ENCODE data around the gene HSFX3. TPM values are rescaled to one million over a fixed set of nuclear protein-coding genes. Genes with fewer than 3 reads are reported as not detected.
"Not testable (repeated sequence)": the region's sequence is repeated elsewhere in the genome, so short reads cannot be mapped to it uniquely, and the experiment has no call there.

The HSFX3 gene
- total and polyA plus RNA-seq, 2 of the 13 experiments (the other 11 are each of a cell fraction or from before 2014, with no cell fraction given), result not detected

DNA sequence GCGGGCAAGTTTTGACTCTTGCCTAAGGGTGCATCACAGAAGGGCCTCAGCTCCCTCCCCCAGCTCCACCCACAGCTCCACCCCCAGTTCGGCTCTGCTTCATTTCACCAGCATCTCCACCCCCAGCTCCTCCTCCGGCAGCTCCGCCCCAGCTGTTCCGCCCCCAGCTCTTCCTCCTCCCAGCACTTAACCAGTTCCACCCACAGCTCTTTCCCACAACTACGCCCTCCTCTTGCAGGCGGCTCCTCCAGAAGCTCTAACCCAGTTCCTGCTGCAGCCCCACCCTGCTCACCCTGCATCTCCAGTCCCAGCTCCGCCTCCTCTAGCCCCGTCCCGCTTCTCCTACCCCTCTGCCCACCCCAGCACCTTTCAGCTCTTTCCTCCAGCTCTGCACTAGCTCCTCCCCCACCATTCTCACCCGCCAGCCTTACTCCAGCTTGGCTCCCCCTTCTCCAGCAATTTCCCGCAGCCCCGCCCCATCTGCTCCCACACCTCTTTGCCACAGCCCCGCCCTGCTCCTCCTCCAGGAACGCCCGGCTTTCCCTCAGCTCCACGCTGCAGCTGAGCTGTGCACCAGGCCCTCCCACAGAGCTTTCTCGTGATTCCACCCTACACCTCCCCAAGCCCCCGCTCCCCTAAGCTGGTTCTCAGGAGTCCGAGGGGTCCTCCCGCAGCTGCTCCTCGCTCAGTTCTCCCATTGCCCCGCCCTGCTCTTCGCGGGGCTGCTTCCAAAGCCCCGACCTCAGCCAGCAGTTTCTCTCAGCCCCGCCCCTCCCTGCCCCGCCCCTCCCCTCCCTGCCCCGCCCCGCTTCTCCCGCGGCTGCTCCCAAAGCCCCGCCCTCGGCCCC lies 10.2 kb downstream of the HSFX3 start (continued):
- no peak for TF ChIP-seq ISL2 (CRISPR knock-in tag; IDR thresholded peaks at IDR 0.05)
- TF ChIP-seq NFE2L2 (IDR thresholded peaks at IDR 0.05; ENCODE audit: low read length), result no peak
- TF ChIP-seq RFXAP (CRISPR knock-in tag; IDR thresholded peaks at IDR 0.05; ENCODE audit: borderline replicate concordance), result no peak
- no peak for TF ChIP-seq GTF2F1 (IDR thresholded peaks at IDR 0.05; ENCODE audit: low read length)
- TF ChIP-seq ZBTB38 (CRISPR knock-in tag; IDR thresholded peaks at IDR 0.05), result no peak
- no peak for TF ChIP-seq ZNF512 (CRISPR knock-in tag; IDR thresholded peaks at IDR 0.05)
- no peak for TF ChIP-seq ZNF431 (CRISPR knock-in tag; IDR thresholded peaks at IDR 0.05; ENCODE audit: borderline replicate concordance, low read depth)
- TF ChIP-seq HHEX (CRISPR knock-in tag; IDR thresholded peaks at IDR 0.05), result no peak
- TF ChIP-seq HDAC6 (IDR thresholded peaks at IDR 0.05; ENCODE audit: low read depth, low read length), result no peak
- TF ChIP-seq ZNF704 (CRISPR knock-in tag; IDR thresholded peaks at IDR 0.05; ENCODE audit: borderline replicate concordance), result no peak
- no peak for TF ChIP-seq TBP (CRISPR knock-in tag; IDR thresholded peaks at IDR 0.05)
- TF ChIP-seq SP4 (CRISPR knock-in tag; IDR thresholded peaks at IDR 0.05), result peak; percentile 47
- TF ChIP-seq DBP (CRISPR knock-in tag; IDR thresholded peaks at IDR 0.05; ENCODE audit: not compliant biosample characterization), result no peak
- 0 out of 2 replicates have a peak, but pooled peaks have one; percentile 14 for TF ChIP-seq SP5 (CRISPR knock-in tag; IDR thresholded peaks at IDR 0.05; ENCODE audit: borderline replicate concordance, low read depth)
- TF ChIP-seq POLR2AphosphoS5 (IDR thresholded peaks at IDR 0.05; ENCODE audit: low read depth, low read length), result no peak
- TF ChIP-seq CENPX (CRISPR knock-in tag; IDR thresholded peaks at IDR 0.05), result no peak
- no peak for TF ChIP-seq PHB2 (IDR thresholded peaks at IDR 0.05; ENCODE audit: partially characterized antibody)
- TF ChIP-seq ZNF549 (CRISPR knock-in tag; IDR thresholded peaks at IDR 0.05), result no peak
- peak; percentile 12; the same call in 1 of the 2 replicates for TF ChIP-seq PATZ1 (CRISPR knock-in tag; IDR thresholded peaks at IDR 0.05)

DNA sequence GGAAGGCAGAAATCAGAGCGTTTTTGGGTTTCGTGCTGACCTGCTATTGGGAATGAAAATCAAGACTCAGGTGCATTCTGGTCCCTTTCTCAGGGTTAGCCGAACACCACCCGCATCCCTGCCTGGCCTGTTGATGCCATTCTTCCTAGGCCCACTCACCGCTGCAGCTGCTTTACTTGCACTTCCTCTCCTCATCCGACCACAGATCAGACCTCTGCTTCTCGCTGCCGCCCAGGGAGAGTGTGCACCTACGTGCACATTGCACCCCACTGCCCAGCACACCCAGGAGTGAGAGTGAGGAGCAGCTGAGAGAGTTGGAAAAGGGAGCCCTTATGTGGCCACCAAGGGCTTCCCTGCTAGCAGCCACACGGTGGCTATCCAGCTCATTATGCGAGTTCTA lies 12.2 kb downstream of the HSFX3 start:
- H3K9me3 ChIP-seq (ENCODE audit: low read length); H3K36me3 ChIP-seq (replicated peaks in 1 of 2; ENCODE audit: control insufficient read depth in 1 of 2, insufficient read depth in 2 of 2, low read length in 2 of 2); H2AFZ ChIP-seq (ENCODE audit: low read length); intact Hi-C loops (cut with micrococcal nuclease; ENCODE audit: unreplicated experiment); CTCF ChIA-PET (ENCODE audit: low intra/inter-chr PET ratio, low total read pairs); H3K9ac ChIP-seq (ENCODE audit: insufficient read depth, low read depth, low read length); H3K27me3 ChIP-seq (ENCODE audit: control insufficient read depth in 1 of 2, insufficient read depth in 2 of 2, low read length in 2 of 2); H3K4me3 ChIP-seq (replicated peaks in 1 of 3; ENCODE audit: insufficient read depth in 1 of 3, low read depth in 2 of 3, low read length in 3 of 3); H3K27ac ChIP-seq (ENCODE audit: extremely low read length, insufficient read depth, low read length); H4K20me1 ChIP-seq (ENCODE audit: insufficient read depth, low read length); in situ Hi-C loops (cut with HindIII; ENCODE audit: extremely low pct_ligation_motif_present, low pct_unique_long_range_greater_than_20kb); BruUV-seq (replicated peaks); H3K4me1 ChIP-seq (ENCODE audit: insufficient read depth, low read length); ATAC-seq; DNase-seq (ENCODE audit: low spot score); H3K79me2 ChIP-seq (ENCODE audit: insufficient read depth, low read length); H3K4me2 ChIP-seq (ENCODE audit: low read depth, low read length); POLR2A ChIA-PET; FAIRE-seq: not testable (repeated sequence)
- WGBS (ENCODE audit: low lambda C conversion rate), result 98% methylated on average over 9 of the region's 11 CpGs
